T47D (cell line): Measurements from ENCODE around the gene TMEM72.

Experiments used
- DNase-seq, 2 experiments: peaks; one replicate each; pipeline versions ENCODE4 v3.0.0 to v3.0.0-alpha.2; 2011 to 2012; ENCODE audit warnings: low read depth in 1 of 2, low spot score in 1 of 2
- JUND ChIP-seq: IDR thresholded peaks from 2 replicates; pipeline ENCODE4 v1.6.1; 2012; ENCODE audit warnings: low read depth
- in situ Hi-C: cut with HindIII; loops from 2 replicates; pipeline ENCODE4 v1.10.0; 2016; ENCODE audit warnings: low sequenced_read_pairs, low pct_unique_long_range_greater_than_20kb

The TMEM72 gene

DNA sequence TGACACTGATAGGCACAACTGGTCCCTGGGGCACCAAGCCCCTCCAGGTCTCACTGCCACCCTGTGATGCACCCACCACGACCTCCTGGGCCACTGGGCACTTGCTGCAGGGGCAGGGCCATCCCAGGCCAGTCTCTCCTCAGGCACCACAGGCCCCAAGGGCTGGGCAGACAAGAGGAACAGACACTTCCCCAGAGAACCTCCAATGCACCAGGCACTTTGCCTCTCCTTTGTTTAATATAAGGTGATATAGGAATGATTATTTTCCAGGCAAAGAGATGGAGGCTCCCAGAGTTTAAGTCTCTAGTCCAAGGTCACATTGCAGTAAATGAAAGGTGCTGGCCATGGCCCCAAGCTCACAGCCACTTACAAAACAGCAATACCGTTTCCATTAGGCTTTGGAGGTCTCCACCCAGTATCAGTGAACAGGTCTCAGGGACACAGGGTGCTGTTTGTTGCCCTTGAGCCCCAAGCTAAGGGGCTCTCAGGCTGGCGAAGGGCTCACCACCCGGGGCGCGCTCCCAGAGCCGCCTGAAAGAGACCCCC, 63.0 kb downstream of the TMEM72 start:
- in situ Hi-C loops, result no loop called here
- no peak for TF ChIP-seq JUND
- no peak for DNase-seq

DNA sequence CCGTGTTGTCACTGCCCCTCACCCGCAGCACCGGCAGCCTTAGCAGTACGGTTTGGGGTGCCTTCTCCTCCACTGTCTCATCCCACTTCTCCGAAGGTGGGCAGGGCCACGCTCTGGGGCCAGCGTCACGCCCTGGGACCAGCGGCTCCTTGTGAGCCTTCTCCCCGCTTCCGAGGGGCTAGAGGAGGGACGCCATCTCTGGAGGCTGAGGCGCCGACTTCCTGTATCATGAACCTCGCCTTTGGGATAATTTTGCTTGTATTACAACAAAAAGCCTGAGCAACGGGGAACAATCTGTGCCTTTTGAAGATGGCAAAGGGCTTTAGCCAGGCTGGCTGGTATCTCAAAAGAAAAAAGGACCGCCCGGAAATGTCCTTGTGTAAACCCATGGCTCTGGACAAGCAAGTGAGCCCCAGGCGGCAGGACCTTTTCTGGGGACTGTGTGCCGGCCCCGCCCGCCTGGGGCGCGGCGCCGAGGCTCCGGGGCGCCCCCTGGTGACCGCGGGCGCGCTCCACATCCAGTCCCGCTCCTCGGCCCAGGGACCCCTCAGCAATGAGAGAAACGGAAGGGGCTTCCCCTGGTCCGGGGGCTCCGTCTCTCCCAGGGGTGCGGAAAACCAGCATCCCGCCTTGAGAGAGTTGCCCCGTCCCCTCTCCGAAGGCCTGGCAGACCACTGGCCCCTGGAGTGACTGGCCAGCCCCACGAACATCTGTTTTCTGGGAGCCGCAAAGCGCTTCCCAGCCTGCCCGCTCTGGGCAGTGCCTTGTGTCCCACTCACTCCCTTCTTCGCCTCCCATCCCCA, 63.7 kb downstream of the TMEM72 start:
- in situ Hi-C loops, result no loop called here

GRCh38 chr10:44975431-44976331, 64.5 kb downstream of the TMEM72 start:
- peak in 1 of 2 experiments; percentile 33 for DNase-seq
- no peak for TF ChIP-seq JUND
- in situ Hi-C loops, result no loop called here

More for the DNA sequence above, 63.7 kb downstream of the TMEM72 start:
- DNase-seq, result peak; percentile 64 to 68
- no peak for TF ChIP-seq JUND

DNA sequence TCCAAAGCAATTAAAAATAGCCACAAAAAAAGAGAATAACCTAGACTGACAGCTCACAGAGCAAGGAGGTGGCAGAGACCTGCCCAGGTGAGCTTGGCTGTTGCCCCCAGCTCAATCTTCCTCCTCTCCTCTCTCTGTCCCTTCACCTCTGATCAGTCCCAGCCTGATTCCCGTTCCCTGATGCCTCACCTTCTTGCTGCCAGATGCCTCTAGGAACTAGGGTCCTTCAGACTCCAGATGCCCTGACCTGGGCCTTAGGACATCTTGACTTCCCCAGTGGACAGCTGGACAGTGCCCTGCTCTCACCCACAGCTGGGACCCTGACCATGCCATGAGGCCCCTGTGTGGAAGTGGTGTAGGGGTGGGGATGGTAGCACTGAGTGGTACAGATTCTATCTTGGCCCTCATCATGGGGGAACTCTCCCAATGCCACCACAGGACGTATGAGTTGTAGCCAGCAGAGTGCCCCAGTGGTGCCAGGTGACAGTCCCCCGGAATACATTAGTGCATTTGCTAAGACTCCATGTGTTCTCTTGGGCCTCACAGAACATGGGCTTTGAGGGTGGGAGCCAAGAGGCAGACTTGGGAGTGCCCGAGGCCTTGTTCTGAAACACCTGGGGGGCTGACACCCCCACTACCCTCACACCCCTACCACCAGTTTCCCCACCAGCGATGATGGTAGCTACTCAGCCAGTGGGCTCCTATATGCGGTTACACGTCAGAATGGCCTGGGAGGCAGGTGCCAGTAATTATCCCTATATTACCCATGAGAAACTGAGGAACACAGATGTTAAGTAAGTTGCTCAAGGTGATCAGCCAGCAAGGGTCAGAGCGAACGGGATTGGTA, 65.4 kb downstream of the TMEM72 start:
- in situ Hi-C loops, result no loop called here
- TF ChIP-seq JUND, result no peak
- DNase-seq, result no peak

DNA sequence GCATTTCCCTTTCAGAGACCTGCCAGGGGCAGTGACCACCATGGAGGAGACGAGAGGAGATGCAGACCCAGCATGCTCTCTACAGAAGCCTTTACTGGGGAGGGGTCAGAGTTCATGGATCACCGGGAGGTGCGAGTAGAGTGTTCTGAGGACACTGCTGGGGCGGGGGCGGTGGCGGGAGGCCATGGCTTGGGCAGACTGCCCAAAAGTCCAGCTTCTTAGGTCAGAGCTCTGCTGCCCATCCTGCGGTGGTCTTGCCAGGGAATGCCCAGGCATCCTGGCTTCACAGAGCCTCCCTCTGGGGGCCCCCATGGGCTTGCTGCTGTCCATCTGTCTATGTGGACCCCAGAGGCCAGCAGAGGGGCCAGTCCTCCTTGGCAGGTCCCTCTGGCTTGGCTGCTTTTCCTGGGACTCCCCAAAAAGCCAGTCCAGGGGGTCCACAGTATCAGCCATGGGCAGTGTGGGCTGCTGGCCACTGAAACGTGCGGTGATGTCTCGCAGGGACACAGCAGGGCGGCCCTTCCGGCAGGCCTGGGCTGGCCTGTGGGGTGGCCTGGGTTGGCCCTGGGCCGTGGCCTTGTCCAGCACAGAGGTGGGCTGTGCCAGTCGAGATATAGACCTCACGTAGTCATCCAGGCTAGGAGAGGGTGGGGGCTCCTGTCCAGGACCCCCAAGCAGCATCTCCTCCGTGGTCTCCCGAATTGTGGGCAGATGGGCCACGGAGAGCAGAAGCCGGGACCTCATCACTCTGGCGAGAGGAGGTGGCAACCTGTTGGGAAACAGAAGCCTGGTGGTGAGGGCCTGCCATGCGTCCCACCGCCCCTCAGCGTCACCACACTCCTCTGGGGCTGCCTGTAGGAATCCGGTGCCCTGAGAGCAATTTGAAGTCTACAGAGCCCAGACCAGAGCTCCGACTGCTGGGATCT, 66.4 kb downstream of the TMEM72 start:
- no peak for DNase-seq
- TF ChIP-seq JUND, result no peak
- in situ Hi-C loops, result no loop called here

- TF ChIP-seq JUND, result no peak
- no peak for DNase-seq
- in situ Hi-C loops, result no loop called here
Observed at GRCh38 chr10:44978213-44978569, 67.1 kb downstream of the TMEM72 start.

- DNase-seq, result peak; percentile 92 to 96
- TF ChIP-seq JUND, result no peak
- in situ Hi-C loops, result no loop called here
Observed at GRCh38 chr10:44978570-44979280, 67.6 kb downstream of the TMEM72 start, which contains the start of gene DEPP1. Gene DEPP1 (minus strand): TSS chr10:44978809. CDS start chr10:44978030, 779 bp downstream.

GRCh38 chr10:44979281-44980191, 68.4 kb downstream of the TMEM72 start:
- in situ Hi-C loops, result no loop called here
- no peak for TF ChIP-seq JUND
- no peak for DNase-seq

DNA sequence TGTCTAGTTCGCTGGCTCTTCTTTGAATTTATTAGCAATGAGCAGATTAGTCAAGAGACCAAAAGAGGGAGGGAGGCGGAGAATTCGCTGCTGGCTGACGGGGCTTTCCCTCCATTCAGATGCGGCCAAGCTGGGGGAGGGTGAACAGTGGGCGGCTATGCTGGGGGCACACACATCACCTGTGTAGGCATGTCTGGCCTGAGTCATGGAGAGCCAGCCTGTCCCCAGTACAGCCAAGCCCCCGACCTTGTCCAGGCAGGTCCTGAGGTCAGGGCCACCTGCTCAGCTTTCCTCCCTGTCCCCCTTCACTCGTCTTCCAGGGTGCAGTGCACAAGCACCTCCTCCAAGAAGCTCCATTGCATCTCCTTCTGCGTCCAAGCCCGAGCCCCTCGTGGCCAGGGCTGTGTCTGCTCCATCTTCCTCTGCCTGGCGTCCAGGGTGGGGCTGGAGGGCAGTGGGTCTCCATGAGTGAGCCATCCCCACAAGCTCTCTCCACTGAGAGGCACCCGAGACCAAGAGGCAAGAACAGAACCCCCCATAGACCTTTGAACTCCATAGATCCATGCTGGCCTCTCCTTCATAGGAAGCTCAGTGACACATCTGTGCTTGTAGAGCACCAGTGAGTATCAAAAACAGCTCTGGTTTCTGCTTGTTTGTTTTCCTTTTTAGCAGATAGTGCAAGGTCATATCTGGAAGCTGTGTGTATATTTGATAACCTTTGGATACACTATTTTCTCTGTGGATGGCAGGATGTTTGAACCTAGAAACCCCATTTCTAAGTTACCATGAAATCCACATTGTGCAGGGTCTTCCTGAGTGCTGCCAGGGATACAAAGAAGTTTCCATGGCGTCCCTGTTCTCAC, 69.4 kb downstream of the TMEM72 start:
- no peak for DNase-seq
- no peak for TF ChIP-seq JUND
- in situ Hi-C loops, result no loop called here
